GM12875 (cell line): ENCODE measurements around the gene KL.

Experiments
- H3K4me3 ChIP-seq: one replicate; pipeline ENCODE4 v1.5.1; 2011; ENCODE audit warnings: low read depth, low read length, control low read depth
- CTCF ChIP-seq: IDR thresholded peaks from 2 replicates; pipeline ENCODE4 v1.5.1; 2011; ENCODE audit warnings: low read depth, mild to moderate bottlenecking, control low read depth, inconsistent platforms, low read length, moderate library complexity, borderline replicate concordance; ENCODE audit not compliant: insufficient read depth

The KL gene

GRCh38 chr13:33090755-33091414 is 74.7 kb downstream of the KL start:
- H3K4me3 ChIP-seq, result no peak overlapping the region

DNA sequence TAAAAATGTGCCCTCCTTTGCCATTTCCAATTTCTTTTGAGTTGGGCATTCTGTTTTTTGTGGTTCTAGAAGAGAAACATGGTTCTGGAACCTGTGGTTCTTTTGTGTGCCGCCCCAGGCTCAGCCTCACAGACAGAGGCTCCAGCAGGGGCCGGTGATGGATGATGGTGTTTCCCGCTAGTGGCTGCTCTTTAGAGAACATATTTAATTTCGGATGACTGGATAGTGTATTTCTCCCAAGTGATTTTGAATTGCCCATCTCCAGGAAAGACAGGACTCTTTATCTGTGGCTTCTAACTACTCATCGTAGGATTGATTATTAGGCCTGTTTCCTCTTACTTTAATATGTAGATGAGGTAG is 75.2 kb downstream of the KL start:
- TF ChIP-seq CTCF, result no peak
- no peak overlapping the region for H3K4me3 ChIP-seq

More at GRCh38 chr13:33090755-33091414, 74.7 kb downstream of the KL start:
- no peak for TF ChIP-seq CTCF

DNA sequence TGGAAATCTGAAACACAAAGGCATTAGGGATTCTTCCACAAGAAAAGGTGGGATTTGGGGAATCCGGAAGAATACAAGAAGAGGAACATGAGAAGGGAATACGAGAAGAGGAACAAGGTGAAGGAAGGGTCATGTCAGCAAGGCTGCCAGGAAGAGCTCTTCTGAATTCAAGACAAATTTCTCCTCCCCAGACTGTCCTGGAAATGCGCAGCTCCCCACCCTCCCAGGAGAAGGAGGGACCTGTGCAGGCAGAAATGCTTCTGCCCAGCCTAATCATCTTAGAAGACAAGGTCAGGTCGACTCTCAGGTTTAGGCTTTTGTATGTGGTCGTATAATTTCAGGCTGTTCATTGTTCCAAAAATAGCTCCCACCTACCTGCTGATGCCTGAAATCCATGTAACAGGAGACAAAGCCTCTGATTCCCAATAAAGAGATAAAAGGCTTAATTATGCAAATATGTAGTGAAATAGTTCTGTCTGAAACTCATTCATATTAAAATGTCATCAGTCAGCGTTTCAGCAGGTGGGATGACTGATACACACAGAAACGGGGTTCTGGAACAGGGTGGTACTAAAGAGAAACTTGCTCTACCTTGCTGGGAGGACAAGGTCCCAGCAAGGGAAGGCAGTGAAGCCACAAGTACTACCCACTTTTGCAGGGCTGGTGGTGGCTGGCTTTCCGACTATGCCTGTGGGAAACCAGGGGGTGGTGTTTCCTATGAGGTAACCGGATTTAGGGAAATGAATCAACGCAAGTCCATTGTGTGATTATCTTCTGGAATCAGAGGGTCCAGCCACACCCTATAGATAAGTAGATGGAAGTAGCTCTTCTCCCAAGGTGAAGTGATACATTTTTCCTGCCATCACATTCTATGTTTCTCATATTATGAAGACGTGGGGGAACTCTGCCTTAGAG is 76.1 kb downstream of the KL start:
- no peak overlapping the region for H3K4me3 ChIP-seq
- no peak for TF ChIP-seq CTCF

GRCh38 chr13:33096886-33097605 is 80.8 kb downstream of the KL start:
- TF ChIP-seq CTCF, result no peak
- no peak overlapping the region for H3K4me3 ChIP-seq

DNA sequence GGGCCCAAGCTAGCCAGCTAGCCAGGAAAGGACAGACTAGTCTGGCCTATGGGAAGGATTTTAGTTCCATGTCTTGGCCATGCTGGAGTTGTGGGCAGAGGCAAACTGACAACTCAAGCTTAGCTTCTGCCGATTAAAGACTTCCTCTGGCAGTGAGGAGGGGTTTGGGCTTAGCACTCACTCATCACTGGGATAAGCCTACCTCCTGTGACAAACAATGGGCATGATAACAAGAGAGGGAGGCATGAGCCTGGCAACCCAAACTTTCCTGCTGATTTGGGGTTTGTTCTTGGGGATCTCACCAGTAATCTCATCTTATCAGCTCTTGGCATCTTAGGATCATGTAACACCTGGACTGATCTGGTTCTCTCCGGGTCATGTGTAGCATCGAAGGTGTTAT is 83.6 kb downstream of the KL start:
- H3K4me3 ChIP-seq, result no peak overlapping the region
- TF ChIP-seq CTCF, result no peak

GRCh38 chr13:33100886-33101285 is 84.7 kb downstream of the KL start:
- no peak overlapping the region for H3K4me3 ChIP-seq
- no peak for TF ChIP-seq CTCF
